HuH-7 (cell line): ENCODE data around the gene SEMA3B.
"Not testable (repeated sequence)": the region's sequence is repeated elsewhere in the genome, so short reads cannot be mapped to it uniquely, and the experiment has no call there.

Source experiments
- DNase-seq: peaks from one replicate; pipeline ENCODE4 v3.0.0; 2011; ENCODE audit warnings: low spot score

The SEMA3B gene

DNA sequence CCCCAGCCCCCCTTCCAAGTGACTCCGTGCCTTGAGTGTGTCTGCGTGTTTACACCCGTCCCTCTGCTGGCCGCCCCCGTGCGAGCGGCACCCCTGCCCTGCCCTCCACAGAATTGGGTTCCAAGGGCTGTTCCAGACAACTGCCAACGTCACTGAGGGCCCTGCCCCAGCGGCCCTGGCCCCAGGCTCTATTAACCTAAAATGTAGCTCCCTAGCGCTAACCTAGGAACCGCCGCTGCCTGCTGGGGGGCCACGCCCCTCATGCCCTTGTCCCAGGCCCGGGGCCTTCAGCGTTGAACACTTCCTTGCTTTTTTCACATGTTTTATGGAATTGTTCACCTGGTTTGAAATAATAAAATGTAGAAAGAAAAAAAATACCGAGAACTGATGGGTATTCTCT is 10.0 kb upstream of the SEMA3B start:
- no peak for DNase-seq

DNA sequence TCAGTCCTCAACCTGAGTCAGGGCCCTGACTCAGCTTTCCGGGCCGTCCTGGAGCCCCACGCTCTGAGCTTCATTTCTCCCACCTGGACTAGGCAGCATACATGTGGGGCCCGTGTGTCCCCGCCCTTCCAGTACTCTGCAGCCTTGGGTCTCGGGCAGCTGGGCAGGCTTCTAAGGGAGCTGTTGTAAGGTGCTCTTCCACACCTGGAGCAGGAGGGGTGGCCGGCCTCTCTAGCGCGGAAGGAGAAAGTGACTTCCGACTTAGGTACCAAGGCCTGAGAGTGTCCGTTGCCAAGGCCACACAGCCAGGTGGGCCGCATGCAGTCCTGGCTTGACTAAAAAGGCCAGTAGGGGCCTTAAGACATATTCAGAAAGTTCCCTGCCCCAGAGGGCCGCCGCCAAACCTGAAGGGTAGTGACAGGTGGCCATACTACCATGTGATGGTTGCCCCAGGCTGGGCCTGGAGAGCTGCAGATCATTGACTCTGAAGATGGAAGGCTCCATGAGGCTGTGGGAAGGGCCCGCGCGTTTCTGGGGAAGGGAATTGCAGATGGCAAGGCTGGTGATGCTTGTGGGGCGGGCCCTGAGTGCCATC is 9.4 kb upstream of the SEMA3B start:
- DNase-seq = no peak

DNA sequence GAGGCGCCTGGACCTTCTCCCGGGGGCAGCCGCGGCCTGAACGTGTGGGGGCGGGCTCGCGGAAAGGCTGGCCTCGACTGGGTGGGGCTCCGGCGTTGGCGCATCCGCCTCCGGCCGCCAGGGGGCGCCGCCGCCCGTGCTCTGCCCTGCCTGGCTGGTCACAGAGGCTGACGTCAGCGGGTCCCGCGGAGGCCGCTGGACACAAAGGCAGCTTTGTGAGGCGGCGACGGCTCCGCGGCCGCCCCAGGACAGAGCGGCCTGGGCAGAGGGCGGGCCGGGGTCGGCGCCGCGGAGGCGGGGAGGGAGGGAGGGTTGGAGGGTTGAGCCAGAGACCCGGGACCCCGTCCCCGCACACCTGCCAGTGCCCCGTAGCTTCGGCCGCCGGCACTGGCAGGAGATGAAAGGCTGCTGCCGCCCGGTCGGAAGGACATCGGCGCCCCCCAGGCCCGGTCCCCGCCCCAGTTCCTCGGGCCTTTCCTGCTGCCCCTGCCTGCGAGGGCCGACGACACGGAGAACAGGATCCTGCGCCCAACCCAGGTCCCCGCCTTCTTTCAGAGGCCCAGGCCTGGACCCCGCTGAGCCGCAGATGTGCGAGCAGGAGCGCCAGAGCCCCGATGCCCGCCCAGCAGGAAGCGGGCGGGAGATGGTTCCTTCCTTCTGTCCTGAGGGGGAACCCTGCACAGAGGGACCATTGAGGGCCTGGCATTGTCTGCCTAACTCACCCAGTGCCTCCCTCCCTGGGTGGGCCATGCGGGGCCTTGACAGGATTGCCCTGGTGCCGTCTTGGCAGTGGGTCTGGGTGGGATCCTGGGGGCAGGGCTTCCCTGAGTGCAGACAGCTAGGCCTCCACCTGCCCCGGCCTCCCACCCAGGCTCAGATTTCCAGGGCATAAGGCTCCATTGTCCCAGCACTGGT is 8.7 kb upstream of the SEMA3B start:
- DNase-seq = peak; percentile 94

DNA sequence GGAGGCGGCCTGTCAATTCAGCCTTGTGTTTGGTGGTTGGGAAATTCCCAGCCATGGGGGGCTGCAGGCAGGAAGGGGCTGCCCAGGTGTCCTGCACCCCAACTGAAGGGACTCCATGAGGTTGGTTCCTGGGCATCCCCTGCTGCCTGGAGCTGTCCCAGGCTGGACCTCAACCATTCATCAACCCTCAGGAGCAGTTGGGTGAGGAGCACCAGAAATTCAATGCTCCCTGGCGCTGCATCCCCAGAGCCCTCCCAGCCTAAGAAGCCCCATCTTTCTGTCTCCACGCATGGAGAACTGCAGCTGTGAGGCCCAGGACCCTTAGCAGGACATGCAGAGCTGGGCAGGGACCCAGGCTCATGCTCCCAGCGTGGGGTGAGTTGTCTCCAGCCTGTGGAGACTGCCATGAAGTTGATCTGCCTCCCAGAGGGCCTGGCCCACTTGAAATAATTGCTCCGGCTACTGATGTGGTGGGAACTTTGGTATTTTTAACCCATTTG is 8.0 kb upstream of the SEMA3B start:
- DNase-seq = no peak

DNA sequence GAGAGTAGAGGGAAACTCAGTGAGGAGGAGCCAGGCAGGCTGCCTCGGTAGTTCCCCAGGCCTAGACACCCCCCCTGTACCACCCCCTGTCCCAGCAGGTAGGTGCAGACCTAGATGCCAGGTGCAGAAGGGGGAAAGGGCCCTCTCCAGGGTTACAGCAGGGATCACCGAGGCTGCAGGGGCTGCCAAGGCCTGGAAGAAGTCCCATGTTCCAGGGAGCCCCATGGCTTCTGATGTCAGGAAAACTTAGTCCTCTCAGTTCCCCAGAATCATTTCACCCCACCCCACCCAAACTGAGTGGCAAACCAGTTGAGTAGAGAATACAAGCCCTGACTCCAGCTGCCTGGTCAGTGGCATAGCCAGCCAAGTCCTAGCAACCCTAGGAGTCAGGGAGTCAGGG is 7.4 kb upstream of the SEMA3B start:
- DNase-seq = no peak

DNA sequence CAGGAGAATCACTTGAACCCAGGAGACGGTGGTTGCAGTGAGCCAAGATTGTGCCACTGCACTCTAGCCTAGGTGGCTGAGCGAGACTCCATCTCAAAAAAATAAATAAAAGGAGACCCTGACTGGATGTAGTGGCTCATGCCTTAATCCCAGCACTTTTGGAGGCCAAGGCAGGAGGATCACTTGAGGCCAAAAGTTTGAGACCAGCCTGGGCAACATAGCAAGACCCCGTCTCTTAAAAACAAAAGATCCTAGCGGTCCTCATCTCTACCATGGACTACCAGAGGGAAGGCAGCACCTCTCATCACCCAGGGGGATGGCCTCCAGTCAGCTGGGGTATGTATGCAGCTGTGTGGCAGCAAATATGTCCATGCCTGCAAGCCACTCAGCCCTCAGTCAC is 6.7 kb upstream of the SEMA3B start:
- not testable (repeated sequence) for DNase-seq

DNA sequence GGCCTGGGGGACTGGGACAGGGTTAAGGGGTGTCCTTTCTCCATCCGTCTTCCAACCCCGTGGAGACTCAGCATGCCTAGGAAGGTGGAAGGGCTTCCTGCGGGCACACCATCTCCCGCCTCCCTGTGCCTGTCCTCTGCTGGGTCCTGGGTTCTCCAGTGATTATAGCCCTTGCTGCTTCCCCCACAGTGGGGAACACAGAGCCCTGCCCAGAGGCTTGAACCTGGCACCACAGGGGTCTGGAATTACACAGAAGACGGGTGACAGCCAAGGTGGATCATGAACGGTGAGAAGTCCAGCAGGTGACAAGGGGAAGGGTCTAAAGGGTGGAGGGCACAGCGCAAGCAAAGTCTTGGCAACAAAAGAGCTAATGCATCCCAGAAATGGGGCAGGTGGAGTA is 6.2 kb upstream of the SEMA3B start:
- no peak for DNase-seq

DNA sequence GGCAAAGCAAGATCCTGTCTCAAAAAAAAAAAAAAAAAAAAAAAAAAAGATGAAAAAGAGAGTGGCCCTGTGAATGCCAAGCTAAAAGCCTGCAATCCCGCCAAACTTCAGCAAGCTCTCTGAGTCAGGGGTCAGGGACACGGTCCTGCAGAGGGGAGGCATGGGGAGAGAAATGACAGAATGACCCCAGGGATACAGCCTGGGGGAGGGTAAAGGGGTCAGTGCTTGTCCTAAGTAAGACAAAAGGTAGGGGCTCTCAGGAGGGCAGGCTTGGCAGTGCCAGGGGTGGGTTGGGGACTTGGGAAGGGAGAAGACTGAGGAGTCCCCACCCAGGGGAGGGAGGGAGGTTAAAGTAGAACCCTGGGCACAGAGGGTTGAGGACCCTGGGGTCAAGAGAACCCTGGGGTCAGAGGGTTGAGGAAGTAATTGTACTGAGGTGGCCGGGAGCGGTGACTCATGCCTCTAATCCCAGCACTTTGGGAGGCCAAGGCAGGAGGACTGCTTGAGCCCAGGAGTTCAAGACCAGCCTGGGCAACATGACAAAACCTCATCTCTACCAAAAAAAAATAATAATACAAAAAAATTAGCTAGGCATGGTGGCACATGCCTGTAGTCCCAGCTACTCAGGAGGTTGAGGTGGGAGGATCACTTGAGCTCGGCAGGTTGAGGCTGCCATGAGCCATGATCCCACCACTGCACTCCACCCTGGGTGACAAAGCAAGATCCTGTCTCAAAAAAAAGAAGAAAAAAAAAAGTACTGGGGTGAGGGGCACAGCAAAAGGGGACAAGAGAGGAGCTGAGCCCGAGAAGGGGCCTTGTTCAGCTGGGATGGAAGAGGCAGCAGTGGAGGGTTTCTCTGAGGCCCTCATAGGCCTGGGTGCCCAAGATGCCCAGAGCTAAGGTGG is 5.2 kb upstream of the SEMA3B start:
- no peak for DNase-seq

DNA sequence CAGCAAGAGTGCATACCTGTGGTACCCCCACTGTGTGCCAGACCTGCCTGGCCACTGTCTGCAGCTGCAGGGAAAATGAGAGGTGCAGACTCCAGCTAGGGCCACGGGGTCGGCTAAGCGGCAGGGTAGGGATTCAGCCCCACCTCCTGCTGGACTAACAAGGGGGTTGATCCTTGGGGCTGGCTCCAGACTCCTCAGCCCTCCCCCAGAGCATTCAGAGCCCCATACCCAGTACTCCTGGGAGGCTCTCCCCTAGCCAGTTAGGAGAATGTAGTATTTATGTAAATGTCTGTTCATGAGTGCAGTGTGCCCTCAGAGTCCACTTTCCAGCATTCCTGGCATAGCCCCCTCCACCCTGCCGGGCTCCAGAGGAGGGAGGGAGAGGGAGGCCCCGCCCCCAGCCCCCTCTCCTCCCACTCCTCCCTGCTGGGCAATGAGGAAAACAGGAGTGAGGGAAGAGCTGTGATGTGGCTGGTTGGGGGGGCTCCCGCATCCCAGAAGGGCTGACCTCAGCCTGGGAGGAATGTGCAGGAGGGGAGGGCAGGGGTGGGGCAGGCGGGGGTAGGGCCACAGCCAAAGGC is 4.5 kb upstream of the SEMA3B start:
- peak; percentile 86 for DNase-seq

DNA sequence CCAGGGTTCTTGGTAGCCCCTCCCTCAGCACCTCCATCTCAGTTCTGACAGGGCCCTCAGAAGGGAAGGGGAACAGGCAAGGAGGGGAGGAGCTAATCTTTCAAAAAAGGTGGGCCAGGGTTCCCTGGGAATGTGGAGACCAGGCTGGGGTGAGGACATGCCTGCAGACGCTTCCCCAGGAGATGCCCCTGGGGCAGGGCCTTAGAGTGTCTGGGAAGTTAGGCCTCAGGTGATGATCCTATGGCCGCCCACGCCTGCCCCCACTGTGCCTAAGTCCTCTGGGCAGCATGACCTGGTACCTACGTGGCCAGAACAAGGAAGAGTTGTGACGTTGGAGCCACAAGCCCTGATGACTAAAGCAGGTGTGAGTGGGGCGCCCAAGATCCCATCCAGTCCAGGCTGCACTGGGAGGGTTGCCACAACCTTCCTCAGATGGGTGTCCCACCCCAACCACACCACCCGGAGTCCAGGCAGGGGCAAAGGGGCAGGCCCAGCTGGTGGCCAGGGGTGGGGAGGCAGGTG is 3.9 kb upstream of the SEMA3B start:
- no peak for DNase-seq

DNA sequence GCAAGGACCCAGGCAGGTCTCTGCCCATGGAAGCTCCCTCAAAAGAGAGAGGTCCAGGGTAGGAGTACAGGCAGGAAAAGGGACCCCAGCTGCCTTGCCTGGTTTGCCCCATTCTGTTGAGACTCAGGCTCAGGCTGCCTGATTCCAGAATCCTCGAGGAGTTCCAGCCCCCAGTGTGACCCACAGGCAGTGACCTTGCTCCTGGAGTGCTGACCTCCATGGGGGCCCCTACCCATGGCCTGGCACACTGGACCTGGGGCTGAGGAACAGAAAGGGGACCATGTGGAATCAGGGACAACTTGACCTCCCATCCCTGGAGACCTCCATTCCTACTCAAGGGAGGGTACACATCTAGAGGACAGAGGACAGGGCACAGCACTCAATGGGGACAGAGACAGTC is 3.4 kb upstream of the SEMA3B start:
- DNase-seq = no peak

DNA sequence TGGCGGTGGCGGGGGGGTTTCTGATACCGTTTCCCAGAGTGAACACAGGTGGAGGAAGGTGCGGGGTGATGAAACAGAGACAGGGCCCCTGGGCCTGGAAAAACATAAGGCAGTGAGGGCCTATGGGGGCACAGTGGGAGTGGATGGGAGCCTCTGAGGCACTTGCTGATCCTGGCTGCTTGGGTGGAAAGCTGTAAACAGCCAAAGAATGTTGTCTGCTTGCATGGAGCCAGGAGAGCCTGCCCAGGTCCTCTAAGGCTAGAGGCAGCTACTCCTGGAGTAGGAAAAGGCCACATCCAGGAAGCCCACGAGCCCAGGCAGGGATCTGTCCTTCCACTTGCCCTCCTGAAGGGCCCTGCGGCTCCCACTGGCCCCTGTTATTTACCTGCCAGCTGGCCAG is 2.9 kb upstream of the SEMA3B start:
- no peak for DNase-seq

DNA sequence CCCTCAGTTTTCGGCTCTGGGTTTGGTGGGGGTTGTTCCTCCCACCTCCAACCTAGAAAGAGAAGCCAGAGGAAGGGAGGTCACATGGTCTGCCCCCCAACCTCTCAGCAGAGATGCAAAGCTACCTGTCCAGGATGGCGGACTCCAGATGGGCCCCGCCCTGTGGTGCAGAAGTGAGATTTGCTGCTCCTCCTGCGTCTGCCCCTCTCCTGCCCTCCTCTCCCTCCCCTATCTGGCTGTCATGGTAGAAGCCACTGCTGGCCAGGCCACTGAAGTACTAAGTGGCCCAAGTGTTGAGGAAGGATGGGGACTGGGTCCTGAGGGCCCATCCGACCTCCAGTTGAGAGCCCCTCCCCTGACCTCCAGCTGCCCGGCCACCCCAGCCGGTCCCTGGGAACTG is 2.1 kb upstream of the SEMA3B start:
- no peak for DNase-seq

DNA sequence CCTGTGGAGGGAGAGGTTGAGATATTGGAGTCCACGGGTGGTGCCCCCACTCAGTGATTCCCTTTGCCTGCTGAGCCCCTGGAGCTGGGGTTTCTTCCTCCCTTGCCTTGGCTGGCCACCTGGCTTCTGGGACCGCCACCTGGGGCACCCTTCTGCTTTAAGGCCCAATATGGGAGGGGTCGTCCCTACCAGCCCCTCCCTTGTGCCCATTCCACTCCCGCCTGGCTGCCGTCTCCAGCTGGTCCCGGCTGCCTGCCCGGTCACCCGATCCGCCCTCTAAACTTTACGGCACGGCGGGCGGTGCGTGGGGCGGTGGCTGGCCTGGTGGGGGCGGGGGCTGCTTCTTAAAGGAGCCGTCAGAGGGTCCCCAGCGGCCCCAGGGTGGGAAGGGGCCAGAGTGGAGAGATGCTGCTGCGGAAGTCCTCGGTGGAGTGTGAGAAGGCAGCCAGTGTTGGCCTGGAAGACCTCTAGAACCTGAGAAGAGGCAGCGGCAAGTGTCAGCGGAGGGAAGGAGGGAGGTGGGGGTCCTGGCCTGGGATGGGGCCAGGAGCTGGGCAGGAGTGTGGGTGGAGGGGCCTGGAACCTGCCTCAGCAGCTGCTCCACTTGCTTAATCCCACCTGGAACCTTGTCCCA is 1.6 kb upstream of the SEMA3B start:
- DNase-seq = no peak

DNA sequence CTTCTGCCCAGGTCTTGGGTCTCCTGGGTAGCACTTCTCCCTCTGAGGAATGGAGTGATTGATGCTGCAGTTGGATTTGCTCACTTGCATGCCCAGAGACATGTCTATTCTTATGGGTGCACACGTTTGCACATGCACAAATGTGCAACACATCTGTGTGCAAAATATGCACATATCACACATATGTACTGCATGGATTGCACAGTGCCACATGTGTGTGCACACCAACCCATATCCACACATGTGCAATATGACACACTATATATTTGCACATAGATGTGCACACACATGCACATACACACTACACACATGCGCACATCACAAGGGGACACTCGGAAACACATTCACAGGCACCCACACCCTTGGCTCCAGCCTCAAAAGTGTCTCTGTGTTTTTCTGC is 671 bp upstream of the SEMA3B start:
- DNase-seq = no peak

DNA sequence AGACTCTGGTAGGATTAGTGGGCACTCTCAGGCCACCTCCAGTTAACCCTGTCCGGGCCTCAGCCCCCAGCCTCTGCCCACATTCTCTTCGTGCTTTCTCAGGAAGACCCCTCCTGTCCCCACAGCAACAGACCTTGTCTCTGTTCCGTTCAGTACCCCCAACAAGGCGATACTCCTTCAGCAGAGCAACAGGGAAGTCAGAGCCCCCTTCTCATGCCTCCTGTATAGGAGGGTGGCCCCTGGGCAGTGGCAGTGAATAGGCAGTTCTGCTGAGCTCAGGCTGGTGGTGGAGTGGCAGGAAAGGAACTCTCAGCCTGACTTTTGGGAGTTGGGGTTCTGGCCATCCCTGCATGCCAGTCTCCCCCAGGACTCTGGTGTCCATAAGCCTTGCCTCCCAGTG is 513 bp downstream of the SEMA3B start:
- no peak for DNase-seq

DNA sequence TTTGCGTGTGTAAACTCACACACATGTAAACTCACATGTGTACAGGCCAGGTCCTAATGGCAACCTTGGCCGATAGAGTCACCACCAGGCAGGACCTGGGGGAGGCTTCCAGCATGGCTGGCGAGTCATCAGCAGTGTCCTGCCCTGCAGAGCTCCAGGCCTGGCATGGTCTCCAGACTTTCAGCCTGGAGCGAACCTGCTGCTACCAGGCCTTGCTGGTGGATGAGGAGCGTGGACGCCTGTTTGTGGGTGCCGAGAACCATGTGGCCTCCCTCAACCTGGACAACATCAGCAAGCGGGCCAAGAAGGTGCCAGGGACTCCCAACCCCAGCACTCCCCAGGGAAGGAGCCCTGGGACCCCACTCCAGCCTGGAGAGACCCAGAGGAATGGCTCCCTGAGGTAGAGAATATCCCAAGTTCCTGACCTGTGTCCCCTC is 1.0 kb downstream of the SEMA3B start:
- no peak for DNase-seq

DNA sequence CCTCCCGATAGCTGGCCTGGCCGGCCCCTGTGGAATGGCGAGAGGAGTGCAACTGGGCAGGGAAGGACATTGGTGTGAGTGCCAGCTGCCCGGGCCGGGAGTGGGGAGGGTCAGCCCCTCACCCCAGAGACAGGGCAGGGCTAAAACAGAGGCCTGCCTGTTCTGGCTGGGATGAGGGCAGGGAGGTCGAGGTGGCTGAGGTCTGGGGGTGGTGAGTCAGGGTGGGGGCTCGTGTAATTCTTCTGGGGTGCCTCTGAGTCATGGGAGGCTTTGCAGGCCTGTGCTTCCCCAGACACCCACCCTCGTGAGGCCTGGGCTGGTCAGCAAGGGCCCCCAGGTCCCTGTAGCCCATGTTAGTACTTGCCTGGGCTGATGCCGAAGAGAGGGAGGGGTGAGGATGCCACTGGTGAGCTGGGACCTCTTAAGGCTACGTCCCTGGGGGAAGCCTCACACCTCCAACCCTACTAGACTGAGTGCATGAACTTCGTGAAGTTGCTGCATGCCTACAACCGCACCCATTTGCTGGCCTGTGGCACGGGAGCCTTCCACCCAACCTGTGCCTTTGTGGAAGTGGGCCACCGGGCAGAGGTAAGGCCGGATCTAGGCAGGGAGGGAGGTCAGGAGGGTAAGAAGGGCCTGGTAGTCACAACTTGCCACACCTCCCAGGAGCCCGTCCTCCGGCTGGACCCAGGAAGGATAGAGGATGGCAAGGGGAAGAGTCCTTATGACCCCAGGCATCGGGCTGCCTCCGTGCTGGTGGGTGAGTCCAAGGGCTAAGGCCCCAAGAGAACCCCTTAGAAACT is 1.7 kb downstream of the SEMA3B start:
- no peak for DNase-seq

DNA sequence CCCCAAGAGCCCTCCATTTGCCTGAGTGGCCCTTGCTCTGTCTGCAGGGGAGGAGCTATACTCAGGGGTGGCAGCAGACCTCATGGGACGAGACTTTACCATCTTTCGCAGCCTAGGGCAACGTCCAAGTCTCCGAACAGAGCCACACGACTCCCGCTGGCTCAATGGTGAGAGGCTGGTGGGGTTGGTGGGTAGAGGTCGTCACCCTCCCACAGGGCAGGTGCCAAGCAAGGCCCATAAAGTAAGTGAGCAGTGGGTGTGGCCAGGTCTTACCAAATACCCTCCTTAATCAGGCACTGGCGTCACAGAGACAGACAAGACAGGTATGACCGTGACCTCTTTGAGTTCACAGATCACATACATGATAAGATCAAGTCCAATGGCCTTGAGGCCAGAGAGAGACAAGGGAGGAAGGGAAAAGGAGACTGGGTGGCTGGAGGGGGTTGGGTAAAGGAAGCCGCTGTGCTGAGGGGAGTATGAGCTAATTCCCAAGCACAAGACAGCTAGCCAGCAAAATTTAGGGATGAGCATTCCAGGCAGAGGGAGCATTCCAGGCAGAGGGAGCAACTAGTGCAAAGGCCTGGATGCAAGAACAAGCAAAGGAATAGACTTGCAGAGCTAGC is 2.5 kb downstream of the SEMA3B start:
- DNase-seq = no peak

DNA sequence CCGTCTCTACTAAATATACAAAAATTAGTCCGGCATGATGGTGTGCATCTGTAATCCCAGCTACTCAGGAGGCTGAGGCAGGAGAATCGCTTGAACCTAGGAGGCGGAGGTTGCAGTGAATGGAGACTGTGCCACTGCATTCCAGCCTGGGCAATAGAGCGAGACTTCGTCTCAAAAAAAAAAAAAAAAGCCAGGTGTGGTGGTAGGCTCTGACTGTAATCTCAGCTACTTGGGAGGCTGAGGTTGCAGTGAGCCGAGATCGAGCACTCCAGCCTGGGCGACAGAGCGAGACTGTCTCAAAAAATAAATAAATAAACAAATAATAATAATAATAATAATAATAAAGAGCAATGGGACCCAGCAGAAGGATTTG is 3.6 kb downstream of the SEMA3B start:
- DNase-seq = not testable (repeated sequence)
